ENCODE results near the gene SLC49A3. TPM values are rescaled to one million over a fixed set of nuclear protein-coding genes. Genes with fewer than 3 reads are reported as not detected.

SLC49A3 gene
- total RNA-seq, 2 experiments from 2014 or later = 0.23 TPM; not detected in 1

DNA sequence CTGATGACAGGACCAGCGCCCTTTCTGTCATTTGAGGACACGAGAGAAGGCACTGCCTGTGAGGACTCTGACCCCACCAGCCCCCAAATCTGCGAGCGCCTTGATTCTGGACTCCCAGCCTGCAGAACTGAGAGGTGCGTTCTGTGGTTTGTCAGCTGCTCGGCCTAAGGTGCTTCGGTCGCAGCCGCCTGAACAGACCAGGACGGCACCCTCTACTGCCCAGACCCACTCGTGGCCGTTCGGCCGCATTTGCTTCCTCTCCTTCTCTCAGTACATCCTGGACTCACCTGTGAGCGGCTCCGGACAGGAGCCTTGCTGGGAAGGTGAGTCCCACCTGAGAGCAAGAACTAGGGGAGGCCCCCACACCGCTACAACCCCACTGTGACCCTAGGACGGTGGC lies 25.1 kb upstream of the SLC49A3 start:
- Mint-ChIP-seq H3K27me3 (no peaks in the 10 kb centered on the region), H3K9me3 (no peaks in the 10 kb centered on the region), H3K27ac (no peak overlapping the region), H3K36me3 (ENCODE audit: low read depth) (no peaks in the 10 kb centered on the region), H3K4me3 (no peak overlapping the region), H3K4me1 (ENCODE audit: low read depth) (peaks cover 22% of the 10 kb centered on the region)
- ATAC-seq (no peak), DNase-seq (no peak)
- TF ChIP-seq CTCF (IDR thresholded peaks at IDR 0.05) = no peak
- intact Hi-C loops (cut with micrococcal nuclease) = no loop called here
- POLR2A ChIA-PET = no interaction called here
- CTCF ChIA-PET = interaction anchor here (1.0 kb wide), 1 partner anchor 29 kb away, joined by 3 read pairs; no protein-coding TSS in a partner anchor

DNA sequence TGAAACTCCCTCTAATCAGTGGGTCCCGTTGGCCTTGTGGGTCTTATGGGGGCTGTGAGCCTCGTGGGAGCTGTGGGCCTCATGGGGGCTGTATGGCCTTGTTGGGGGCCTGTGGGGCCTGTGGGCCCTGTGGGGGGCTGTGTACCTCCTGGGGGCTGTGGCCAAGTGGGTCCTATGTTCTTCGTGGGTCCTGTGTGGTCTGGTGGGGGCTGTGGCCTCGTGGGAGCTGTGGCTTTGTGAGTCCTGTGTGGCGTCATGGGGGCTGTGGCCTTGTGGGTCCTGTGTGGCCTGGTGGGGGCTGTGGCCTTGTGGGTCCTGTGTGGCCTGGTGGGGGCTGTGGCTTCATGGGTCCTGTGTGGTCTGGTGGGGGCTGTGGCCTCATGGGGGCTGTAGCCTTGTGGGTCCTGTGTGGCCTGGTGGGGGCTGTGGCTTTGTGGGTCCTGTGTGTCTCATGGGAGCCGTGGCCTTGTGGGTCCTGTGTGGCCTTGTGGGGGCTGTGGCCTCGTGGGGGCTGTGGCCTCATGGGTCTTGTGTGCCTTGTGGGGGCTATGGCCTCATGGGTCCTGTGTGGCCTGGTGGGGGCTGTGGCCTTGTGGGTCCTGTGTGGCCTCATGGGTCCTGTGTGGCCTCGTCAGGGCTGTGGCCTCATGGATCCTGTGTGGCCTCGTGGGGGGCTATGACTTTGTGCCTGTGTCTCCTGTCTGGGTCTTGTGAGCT lies 24.1 kb upstream of the SLC49A3 start:
- no peaks in the 10 kb centered on the region for H3K27me3 Mint-ChIP-seq

DNA sequence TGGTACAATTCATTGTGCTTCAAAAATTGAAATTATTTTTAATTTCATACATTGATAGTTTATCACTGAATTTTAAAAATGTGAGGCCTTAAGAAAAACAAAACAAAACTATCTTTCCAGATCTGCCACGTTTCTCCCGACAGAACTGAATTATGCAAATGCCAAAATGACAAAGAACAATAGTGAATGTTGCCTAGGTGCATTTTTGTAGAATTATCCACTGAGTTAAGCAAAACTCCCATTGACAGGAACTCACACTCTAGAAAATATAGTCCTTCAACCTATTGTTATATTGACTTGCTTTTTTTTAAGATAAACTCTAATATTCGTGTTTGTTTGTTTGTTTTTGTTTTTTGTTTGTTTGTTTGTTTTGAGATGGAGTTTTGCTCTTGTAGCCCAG lies 23.1 kb upstream of the SLC49A3 start:
- peaks cover 23% of the 10 kb centered on the region for H3K4me1 Mint-ChIP-seq (ENCODE audit: low read depth)
- no peak overlapping the region for H3K4me3 Mint-ChIP-seq
- intact Hi-C loops (cut with micrococcal nuclease) = no loop called here
- H3K36me3 Mint-ChIP-seq (ENCODE audit: low read depth) = peaks cover 3% of the 10 kb centered on the region
- H3K27ac Mint-ChIP-seq = no peak overlapping the region
- ATAC-seq (no peak), DNase-seq (no peak)
- H3K27me3 Mint-ChIP-seq = no peaks in the 10 kb centered on the region
- POLR2A ChIA-PET = no interaction called here
- TF ChIP-seq CTCF (IDR thresholded peaks at IDR 0.05) = no peak
- no peaks in the 10 kb centered on the region for H3K9me3 Mint-ChIP-seq
- CTCF ChIA-PET = no interaction called here

More for the DNA sequence above, 24.1 kb upstream of the SLC49A3 start:
- no peak for DNase-seq
- Mint-ChIP-seq H3K9me3 (no peaks in the 10 kb centered on the region), H3K36me3 (ENCODE audit: low read depth) (peaks cover 3% of the 10 kb centered on the region), H3K4me3 (no peak overlapping the region), H3K4me1 (ENCODE audit: low read depth) (peaks cover 29% of the 10 kb centered on the region), H3K27ac (no peak overlapping the region)
- ChIA-PET CTCF (interaction anchor here (1.0 kb wide), 1 partner anchor 30 kb away, joined by 3 read pairs; no protein-coding TSS in a partner anchor), POLR2A (no interaction called here)
- no peak for ATAC-seq
- TF ChIP-seq CTCF (IDR thresholded peaks at IDR 0.05) = no peak
- intact Hi-C loops (cut with micrococcal nuclease) = no loop called here

DNA sequence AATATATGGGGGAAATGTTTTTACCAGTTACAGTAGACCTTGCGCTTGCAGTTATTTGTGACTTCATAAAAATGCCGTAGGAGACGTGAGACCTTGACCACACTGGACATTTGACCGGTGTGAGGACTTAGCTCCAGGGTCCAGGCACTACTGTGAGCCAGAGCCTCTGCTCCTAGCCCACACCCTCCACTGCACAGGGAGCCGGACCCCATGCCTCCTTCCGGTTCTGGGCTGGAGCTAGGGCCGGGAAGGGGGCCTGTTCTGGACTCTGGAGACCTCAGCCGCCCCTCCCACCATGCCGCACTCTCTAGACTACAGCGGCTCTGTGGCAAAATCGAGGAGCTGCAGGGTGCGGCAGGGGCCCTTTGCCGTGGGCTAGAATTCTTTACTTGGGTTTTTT lies 22.0 kb upstream of the SLC49A3 start:
- POLR2A ChIA-PET = no interaction called here
- H3K9me3 Mint-ChIP-seq = no peaks in the 10 kb centered on the region
- no peak for DNase-seq
- H3K27me3 Mint-ChIP-seq = no peaks in the 10 kb centered on the region
- H3K4me3 Mint-ChIP-seq = no peak overlapping the region
- H3K36me3 Mint-ChIP-seq (ENCODE audit: low read depth) = peaks cover 3% of the 10 kb centered on the region
- no peak for ATAC-seq
- intact Hi-C loops (cut with micrococcal nuclease) = no loop called here
- no peak overlapping the region for H3K27ac Mint-ChIP-seq
- no peak for TF ChIP-seq CTCF (IDR thresholded peaks at IDR 0.05)
- peaks cover 21% of the 10 kb centered on the region for H3K4me1 Mint-ChIP-seq (ENCODE audit: low read depth)
- CTCF ChIA-PET = no interaction called here

GRCh38 chr4:710116-710515 lies 21.2 kb upstream of the SLC49A3 start:
- DNase-seq (no peak), ATAC-seq (no peak)
- no peaks in the 10 kb centered on the region for H3K27me3 Mint-ChIP-seq
- no peak overlapping the region for H3K4me3 Mint-ChIP-seq
- CTCF ChIA-PET = interaction anchor here (0.9 to 1.2 kb wide), 3 partner anchors 32 to 107 kb away, joined by 3 to 5 read pairs (median 4); partner anchors contain the start of genes ATP5ME and MYL5
- H3K9me3 Mint-ChIP-seq = no peaks in the 10 kb centered on the region
- H3K36me3 Mint-ChIP-seq (ENCODE audit: low read depth) = peaks cover 3% of the 10 kb centered on the region
- peaks cover 24% of the 10 kb centered on the region for H3K4me1 Mint-ChIP-seq (ENCODE audit: low read depth)
- TF ChIP-seq CTCF (IDR thresholded peaks at IDR 0.05) = no peak
- no peak overlapping the region for H3K27ac Mint-ChIP-seq
- POLR2A ChIA-PET = interaction anchor here (1.0 to 1.2 kb wide), 2 partner anchors 9 to 26 kb away, joined by 4 to 5 read pairs; no protein-coding TSS in a partner anchor
- intact Hi-C loops (cut with micrococcal nuclease) = no loop called here

Measured in activated CD8-positive, alpha-beta T cell treated with anti-CD3 and anti-CD28 coated beads for 36 hours (primary cell).